Measurements from ENCODE around the gene DLG3. TPM values are rescaled to one million over a fixed set of nuclear protein-coding genes. Genes with fewer than 3 reads are reported as not detected.

DLG3 gene
- total RNA-seq, 4 donors from 2014 or later, result 31.8 to 59.4 (median 54.8) TPM

DNA sequence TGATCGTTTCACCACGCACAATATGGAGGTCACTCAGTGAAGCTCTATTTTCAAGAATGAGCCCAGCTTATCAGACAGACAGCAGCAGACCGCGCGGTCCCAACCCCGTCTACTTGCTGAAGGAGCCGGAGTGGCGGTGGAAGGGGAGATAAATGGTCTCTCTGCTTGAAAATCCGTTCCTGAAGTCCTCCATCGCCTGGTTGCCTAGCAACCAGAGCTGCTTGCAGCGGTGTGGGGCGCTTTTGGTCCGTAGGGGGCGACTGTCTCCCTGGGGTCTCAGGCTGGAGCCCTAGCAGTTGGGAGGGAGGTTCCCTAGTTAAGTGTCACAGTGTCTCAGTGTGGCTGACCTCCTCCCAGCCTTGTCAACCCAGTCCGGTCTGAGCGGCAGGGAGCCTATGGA is 8.3 kb upstream of the DLG3 start:
- WGBS, 2 donors (ENCODE audit: low coverage in 1 of 2), result 58% methylated on average over 16 of the region's 16 CpGs; no CpG with 5 or more reads in 1 of the 2 donors
- H3K36me3 ChIP-seq, result no peaks in the 10 kb centered on the region
- in situ Hi-C loops (cut with MboI; ENCODE audit: low pct_ligation_motif_present in 1 of 4, low pct_unique_long_range_greater_than_20kb in 1 of 4, low sequenced_read_pairs in 3 of 4) (no loop called here), intact Hi-C loops (cut with DNase I; ENCODE audit: low total_unique reads) (no loop called here)
- H3K4me1 ChIP-seq, result peaks cover 0 to 7% (median 4%) of the 10 kb centered on the region in 4 donors
- H3K27ac ChIP-seq, result no peak overlapping the region
- no peak overlapping the region for H3K4me3 ChIP-seq
- TF ChIP-seq POLR2AphosphoS5 (IDR thresholded peaks at IDR 0.05) (no peak), EP300 (IDR thresholded peaks at IDR 0.05; ENCODE audit: low read depth) (no peak), CTCF (IDR thresholded peaks at IDR 0.05) (no peak), POLR2A (IDR thresholded peaks at IDR 0.05) (no peak)
- no peaks in the 10 kb centered on the region for H3K27me3 ChIP-seq
- DNase-seq, result no peak
- no peaks in the 10 kb centered on the region for H3K9me3 ChIP-seq

DNA sequence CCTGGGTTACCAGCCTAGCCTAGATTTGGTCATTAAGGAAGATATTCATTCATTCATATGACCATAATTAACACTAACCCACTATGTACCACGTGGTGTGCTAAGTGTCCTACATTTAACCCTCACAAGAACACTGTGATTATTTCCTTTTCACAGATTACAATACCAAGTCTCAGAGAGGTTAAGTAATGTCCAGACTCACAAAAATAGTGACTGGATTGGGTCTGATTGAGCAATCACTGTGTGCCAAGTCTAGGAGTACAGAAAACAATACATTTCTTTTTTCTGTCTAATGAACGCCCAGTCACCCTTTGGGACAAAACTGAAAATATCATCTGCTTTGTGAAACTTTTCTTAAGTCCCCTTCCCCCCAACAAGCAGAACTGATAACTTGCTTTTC is 7.6 kb upstream of the DLG3 start:
- Histone ChIP-seq H3K27ac (no peak overlapping the region), H3K4me3 (no peak overlapping the region), H3K27me3 (no peaks in the 10 kb centered on the region), H3K4me1 (peaks cover 0 to 7% (median 4%) of the 10 kb centered on the region in 4 donors), H3K9me3 (no peaks in the 10 kb centered on the region), H3K36me3 (no peaks in the 10 kb centered on the region)
- intact Hi-C loops (cut with DNase I; ENCODE audit: low total_unique reads), result no loop called here
- no peak for DNase-seq
- whole genome bisulfite sequencing, 2 donors (ENCODE audit: low coverage in 1 of 2), result 35% methylated on average over 2 of the region's 2 CpGs; no CpG with 5 or more reads in 1 of the 2 donors
- TF ChIP-seq POLR2A (IDR thresholded peaks at IDR 0.05) (no peak), EP300 (IDR thresholded peaks at IDR 0.05; ENCODE audit: low read depth) (no peak)
- in situ Hi-C loops (cut with MboI; ENCODE audit: low pct_ligation_motif_present in 1 of 4, low pct_unique_long_range_greater_than_20kb in 1 of 4, low sequenced_read_pairs in 3 of 4), result no loop called here

DNA sequence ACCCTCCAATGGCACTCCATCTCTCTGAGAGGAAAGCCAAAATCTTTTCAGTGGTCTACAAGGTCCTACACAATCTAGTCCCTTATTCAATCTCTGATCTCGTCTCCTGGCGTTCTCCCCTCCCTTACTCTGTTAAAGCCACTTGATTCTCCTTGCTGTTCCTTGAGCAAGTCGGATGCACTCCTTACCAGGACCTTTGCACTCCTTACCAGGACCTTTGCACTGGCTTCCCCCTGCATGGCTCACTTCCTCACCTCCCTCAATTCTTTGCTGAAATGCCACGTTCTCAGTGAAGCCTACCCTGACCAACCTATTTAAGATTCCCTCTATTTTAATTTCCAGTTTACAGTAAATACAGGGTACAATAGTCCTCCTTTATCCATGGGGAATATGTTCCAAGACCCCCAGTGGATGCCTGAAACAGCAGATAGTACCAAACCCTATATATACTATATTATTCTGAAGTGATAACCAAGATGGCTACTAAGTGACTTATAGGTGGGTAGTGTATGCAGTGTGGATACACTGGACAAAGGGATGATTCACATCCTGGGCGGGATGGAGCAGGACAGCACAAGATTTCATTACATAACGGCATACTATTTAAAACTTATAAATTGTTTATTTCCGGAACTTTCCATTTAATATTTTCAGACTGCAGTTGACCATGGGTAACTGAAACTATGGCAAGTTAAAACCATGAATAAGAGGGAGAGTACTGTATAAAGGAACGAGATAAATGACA is 6.5 kb upstream of the DLG3 start:
- DNase-seq, result no peak
- H3K36me3 ChIP-seq, result no peaks in the 10 kb centered on the region
- in situ Hi-C loops (cut with MboI; ENCODE audit: low pct_ligation_motif_present in 1 of 4, low pct_unique_long_range_greater_than_20kb in 1 of 4, low sequenced_read_pairs in 3 of 4), result no loop called here
- 67 to 74% methylated on average over 2 to 8 of the region's 8 CpGs for WGBS, 2 donors (ENCODE audit: low coverage in 1 of 2)
- TF ChIP-seq CTCF (IDR thresholded peaks at IDR 0.05), result no peak
- TF ChIP-seq POLR2A (IDR thresholded peaks at IDR 0.05), result no peak
- TF ChIP-seq POLR2AphosphoS5 (IDR thresholded peaks at IDR 0.05), result no peak
- TF ChIP-seq EP300 (IDR thresholded peaks at IDR 0.05; ENCODE audit: low read depth), result no peak
- H3K27me3 ChIP-seq, result no peaks in the 10 kb centered on the region
- H3K4me1 ChIP-seq, result peaks cover 0 to 7% (median 4%) of the 10 kb centered on the region in 4 donors
- H3K27ac ChIP-seq, result no peak overlapping the region
- intact Hi-C loops (cut with DNase I; ENCODE audit: low total_unique reads), result no loop called here
- H3K4me3 ChIP-seq, result no peak overlapping the region
- H3K9me3 ChIP-seq, result no peaks in the 10 kb centered on the region

GRCh38 chrX:70439016-70439415 is 5.6 kb upstream of the DLG3 start:
- WGBS, 2 donors (ENCODE audit: low coverage in 1 of 2), result 53% methylated on average over 1 of the region's 1 CpG; no CpG with 5 or more reads in 1 of the 2 donors
- Histone ChIP-seq H3K4me1 (peaks cover 0 to 6% (median 3%) of the 10 kb centered on the region in 4 donors), H3K36me3 (no peaks in the 10 kb centered on the region), H3K27ac (no peak overlapping the region), H3K9me3 (no peaks in the 10 kb centered on the region), H3K4me3 (no peak overlapping the region), H3K27me3 (peaks cover 3% of the 10 kb centered on the region)
- in situ Hi-C loops (cut with MboI; ENCODE audit: low pct_ligation_motif_present in 1 of 4, low pct_unique_long_range_greater_than_20kb in 1 of 4, low sequenced_read_pairs in 3 of 4), result no loop called here
- TF ChIP-seq POLR2A (IDR thresholded peaks at IDR 0.05), result no peak
- TF ChIP-seq CTCF (IDR thresholded peaks at IDR 0.05), result no peak
- intact Hi-C loops (cut with DNase I; ENCODE audit: low total_unique reads), result no loop called here
- no peak for DNase-seq

All from transverse colon (tissue), 4 donors.